Non-pigmented ciliary epithelial cell (primary cell): ENCODE results near the gene CYP2J2.
"Not testable (repeated sequence)": the region's sequence is repeated elsewhere in the genome, so short reads cannot be mapped to it uniquely, and the experiment has no call there.

ENCODE experiments used
- DNase-seq: peaks from one replicate; pipeline ENCODE4 v3.0.0-alpha.2; 2010; ENCODE audit warnings: low read depth

CYP2J2 gene

DNA sequence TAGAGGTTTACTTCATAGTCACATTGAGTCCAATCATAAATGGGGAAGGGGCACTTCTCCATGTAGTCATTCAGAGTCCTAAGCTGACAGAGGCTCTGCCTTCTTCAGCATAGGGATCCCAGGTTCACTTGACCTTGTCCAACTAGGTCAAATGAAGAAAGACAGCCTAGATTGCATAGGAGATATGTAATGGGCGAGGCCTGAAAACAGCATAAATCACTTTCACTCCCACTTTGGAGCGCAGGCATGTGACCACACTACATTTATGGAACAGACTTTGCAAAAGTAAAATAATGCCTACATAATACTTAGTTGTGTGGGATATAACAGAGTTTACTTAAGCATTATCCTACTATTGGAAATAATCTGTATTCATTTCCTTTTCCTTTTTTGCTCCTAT is 60.1 kb downstream of the CYP2J2 start:
- no peak for DNase-seq

DNA sequence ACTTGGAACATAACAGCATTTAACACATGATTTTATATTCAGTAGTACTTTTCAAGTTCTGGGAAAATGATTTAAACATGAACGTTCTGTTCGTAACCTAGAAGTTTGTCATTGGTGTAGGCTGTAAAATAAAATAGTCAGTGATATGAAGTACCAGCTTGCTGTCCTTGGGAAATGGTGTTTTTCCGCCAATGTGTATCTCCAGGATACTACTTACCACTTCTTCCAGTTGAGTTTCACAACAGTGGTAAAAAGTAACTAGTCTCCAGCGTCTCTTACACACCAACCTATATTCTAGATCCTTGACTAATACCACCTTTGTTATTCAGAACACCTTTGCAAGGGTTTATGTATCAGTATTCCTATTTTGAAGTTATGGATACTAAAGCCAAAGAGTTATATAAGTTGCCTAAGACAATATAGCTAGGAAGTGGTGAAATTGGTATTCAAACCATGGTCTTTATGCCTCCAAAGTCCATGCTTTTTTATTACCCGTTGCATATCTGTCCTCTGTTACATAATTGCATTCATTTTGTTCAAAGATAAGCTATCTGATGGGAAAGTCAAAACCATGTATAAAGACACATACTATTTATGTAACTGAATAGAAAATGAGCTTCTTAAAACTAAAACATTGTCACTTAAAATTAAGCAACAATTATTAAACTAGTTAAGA is 68.8 kb downstream of the CYP2J2 start:
- no peak for DNase-seq

GRCh38 chr1:59856725-59857338 is 69.7 kb downstream of the CYP2J2 start:
- DNase-seq = no peak

DNA sequence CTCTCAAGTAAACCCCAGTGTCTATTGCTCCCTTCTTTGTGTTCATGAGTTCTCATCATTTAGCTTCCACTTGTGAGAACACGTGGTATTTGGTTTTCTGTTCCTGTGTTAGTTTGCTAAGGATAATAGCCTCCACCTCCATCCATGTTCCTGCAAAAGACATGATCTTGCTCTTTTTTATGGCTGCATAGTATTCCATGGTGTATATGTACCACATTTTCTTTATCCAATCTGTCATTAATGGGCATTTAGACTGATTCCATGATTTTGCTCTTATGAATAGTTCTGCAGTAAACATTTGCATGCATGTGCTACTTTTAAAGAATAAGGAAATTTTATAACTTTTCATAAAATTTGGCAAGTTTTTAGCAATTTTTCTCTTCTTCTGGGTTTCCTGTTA is 71.3 kb downstream of the CYP2J2 start:
- not testable (repeated sequence) for DNase-seq

DNA sequence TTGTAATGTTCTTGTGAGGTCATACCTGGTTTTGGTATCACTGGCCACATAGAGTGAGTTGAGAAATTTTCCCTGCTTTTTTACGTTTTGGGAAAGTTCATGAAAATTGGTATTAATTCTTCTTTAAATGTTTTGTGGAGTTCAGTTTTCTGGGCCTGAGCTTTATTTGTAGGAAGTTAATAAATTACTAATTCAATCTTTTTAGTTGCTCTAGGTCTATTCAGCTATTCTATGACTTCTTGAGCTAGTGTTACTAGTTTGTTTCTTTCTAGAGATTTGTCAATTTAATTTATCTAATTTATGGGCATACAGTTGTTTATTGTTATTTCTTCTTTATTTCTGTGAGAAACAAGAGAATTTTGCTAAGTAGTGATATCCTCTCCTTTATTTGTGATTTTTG is 74.5 kb downstream of the CYP2J2 start:
- no peak for DNase-seq

DNA sequence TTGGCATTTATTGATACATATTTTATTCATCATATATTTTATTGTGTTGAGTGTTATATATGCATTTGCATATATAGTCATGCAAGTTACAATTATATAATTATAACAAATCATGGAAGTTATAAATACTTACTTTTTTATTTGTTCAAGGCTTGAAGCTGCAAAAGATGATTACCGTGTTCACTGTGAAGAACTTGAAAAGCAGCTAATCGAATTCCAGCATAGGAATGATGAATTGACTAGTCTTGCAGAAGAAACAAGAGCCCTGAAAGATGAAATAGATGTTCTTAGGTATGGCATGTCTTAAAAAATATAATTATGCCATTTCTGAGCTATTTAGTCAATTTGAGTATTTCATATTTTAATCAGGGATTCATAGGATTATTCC is 79.7 kb downstream of the CYP2J2 start:
- no peak for DNase-seq

DNA sequence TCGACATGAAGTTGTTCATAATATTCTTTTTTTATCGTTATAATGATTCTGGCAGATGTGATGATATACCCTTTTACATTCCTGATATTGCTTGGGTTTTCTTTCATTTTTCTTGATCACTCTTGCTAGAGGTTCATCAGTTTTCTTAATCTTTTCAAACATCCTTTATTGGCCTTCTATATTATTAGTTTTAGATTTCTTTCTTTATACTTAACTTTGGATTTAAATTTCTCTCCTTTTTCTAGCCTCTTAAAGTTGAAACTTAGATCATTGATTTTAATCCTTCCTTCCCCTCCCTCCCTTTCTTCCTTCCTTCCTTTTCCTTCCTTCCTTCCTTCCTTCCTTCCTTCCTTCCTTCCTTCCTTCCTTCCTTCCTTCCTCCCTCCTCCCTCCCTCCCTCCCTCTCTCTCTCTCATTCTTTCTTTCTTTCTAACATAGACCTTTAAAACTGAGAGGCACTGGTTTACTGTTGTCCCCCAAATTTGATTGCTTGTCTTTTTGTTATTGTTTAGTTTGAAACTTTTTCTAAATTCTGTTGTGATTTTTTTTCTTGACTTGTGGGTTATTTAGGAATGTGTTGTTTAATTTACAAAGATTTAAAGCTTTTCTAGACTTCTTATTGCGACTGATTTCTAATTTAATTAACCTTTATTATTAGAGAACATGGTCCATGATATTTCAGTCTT is 80.2 kb downstream of the CYP2J2 start:
- no peak for DNase-seq

- DNase-seq = no peak
Measured at GRCh38 chr1:59845091-59845490, 81.5 kb downstream of the CYP2J2 start.
